ENCODE data around the gene ARHGEF4. TPM values are rescaled to one million over a fixed set of nuclear protein-coding genes. Genes with fewer than 3 reads are reported as not detected.

ARHGEF4 gene
- total and polyA plus RNA-seq, 2 donors (not counting 3 experiments of a cell fraction or from before 2014, with no cell fraction given): not detected

DNA sequence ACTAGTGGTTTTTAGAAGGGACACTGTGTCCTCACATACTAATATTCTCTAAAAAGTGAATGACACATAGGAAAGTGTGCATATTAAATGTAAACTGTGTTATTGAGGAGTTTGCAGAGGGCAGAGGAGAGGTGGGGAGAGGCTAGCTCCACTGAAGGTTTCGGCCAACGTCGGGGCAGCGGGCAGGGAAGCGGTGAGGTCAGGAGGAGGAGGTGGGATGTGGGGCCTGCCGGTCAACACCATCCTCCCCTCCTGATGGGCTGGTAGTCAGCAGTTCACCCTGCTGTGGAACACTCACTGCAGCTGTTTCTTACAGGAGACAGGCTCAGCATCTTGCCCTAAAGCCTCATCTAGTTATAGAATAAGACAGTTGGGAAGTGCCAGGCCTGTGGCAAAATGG is 74.2 kb downstream of the ARHGEF4 start:
- Histone ChIP-seq H3K27me3 (ENCODE audit: control insufficient read depth in 2 of 2, insufficient read depth in 2 of 2, low read length in 2 of 2) (peaks cover 0 to 3% of the 10 kb centered on the region in 2 experiments), H3K4me3 (replicated peaks in 1 of 3; ENCODE audit: insufficient read depth in 1 of 3, low read depth in 1 of 3, low read length in 3 of 3) (no peak overlapping the region), H3K9ac (replicated peaks; ENCODE audit: extremely low read depth, insufficient read depth, low read length) (no peak overlapping the region), H3K36me3 (ENCODE audit: control insufficient read depth in 2 of 2, extremely low read depth in 1 of 2, insufficient read depth in 2 of 2, low read length in 2 of 2) (no peaks in the 10 kb centered on the region), H3K79me2 (ENCODE audit: control insufficient read depth, insufficient read depth, low read length) (no peaks in the 10 kb centered on the region), H3K4me2 (ENCODE audit: insufficient read depth, low read length) (no peak overlapping the region), H2AFZ (ENCODE audit: low read depth, low read length) (no peak overlapping the region), H4K20me1 (replicated peaks; ENCODE audit: control insufficient read depth, extremely low read depth, insufficient read depth, low read length) (no peaks in the 10 kb centered on the region), H3K4me1 (ENCODE audit: control insufficient read depth, extremely low read depth, insufficient read depth, low read length) (no peaks in the 10 kb centered on the region), H3K9me3 (replicated peaks; ENCODE audit: control insufficient read depth, insufficient read depth, low read length) (no peaks in the 10 kb centered on the region), H3K27ac (ENCODE audit: insufficient read depth, low read depth, low read length) (no peak overlapping the region), H3K9me1 (replicated peaks; ENCODE audit: control insufficient read depth, extremely low read depth, insufficient read depth, low read length) (no peaks in the 10 kb centered on the region)
- TF ChIP-seq POLR2AphosphoS5 (IDR thresholded peaks at IDR 0.05; ENCODE audit: insufficient read depth, low read depth, low read length) (no peak), JUN (IDR thresholded peaks at IDR 0.05; ENCODE audit: borderline replicate concordance, insufficient read depth, insufficient read length, low read depth) (no peak), FOS (IDR thresholded peaks at IDR 0.05; ENCODE audit: borderline replicate concordance, insufficient read depth, low read length) (no peak), GATA2 (IDR thresholded peaks at IDR 0.05; ENCODE audit: insufficient read depth, insufficient read length, low read depth, low read length) (no peak), EZH2 (IDR thresholded peaks at IDR 0.05; ENCODE audit: borderline replicate concordance, low read depth, low read length, severe bottlenecking) (no peak), MYC (IDR thresholded peaks at IDR 0.05; ENCODE audit: low read depth, low read length) (no peak), POLR2A (IDR thresholded peaks at IDR 0.05; ENCODE audit: low read depth, low read length) (no peak)
- TF ChIP-seq, protein P1, sequence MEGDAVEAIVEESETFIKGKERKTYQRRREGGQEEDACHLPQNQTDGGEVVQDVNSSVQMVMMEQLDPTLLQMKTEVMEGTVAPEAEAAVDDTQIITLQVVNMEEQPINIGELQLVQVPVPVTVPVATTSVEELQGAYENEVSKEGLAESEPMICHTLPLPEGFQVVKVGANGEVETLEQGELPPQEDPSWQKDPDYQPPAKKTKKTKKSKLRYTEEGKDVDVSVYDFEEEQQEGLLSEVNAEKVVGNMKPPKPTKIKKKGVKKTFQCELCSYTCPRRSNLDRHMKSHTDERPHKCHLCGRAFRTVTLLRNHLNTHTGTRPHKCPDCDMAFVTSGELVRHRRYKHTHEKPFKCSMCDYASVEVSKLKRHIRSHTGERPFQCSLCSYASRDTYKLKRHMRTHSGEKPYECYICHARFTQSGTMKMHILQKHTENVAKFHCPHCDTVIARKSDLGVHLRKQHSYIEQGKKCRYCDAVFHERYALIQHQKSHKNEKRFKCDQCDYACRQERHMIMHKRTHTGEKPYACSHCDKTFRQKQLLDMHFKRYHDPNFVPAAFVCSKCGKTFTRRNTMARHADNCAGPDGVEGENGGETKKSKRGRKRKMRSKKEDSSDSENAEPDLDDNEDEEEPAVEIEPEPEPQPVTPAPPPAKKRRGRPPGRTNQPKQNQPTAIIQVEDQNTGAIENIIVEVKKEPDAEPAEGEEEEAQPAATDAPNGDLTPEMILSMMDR (IDR thresholded peaks at IDR 0.05; ENCODE audit: extremely low read depth in 1 of 2, insufficient read depth in 1 of 2, low read depth in 1 of 2, low read length in 2 of 2): no peak
- TF ChIP-seq, protein P2, sequence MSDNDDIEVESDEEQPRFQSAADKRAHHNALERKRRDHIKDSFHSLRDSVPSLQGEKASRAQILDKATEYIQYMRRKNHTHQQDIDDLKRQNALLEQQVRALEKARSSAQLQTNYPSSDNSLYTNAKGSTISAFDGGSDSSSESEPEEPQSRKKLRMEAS (IDR thresholded peaks at IDR 0.05; ENCODE audit: insufficient read depth, insufficient read length): no peak
- CTCF ChIA-PET: no interaction called here
- intact Hi-C loops (cut with micrococcal nuclease) (no loop called here), dilution Hi-C loops (cut with MboI; ENCODE audit: extremely low pct_ligation_motif_present, low sequenced_read_pairs) (no loop called here)
- no TSS peak for BruUV-seq (replicated peaks)
- POLR2A ChIA-PET: no interaction called here
- FAIRE-seq (no peak), DNase-seq (ENCODE audit: low read depth, low spot score) (no peak)

Data from endothelial cell of umbilical vein (primary cell).